Neuronal stem cell (in vitro differentiated cells): Measurements from ENCODE around the gene SCIN.
"Not testable (repeated sequence)": the region's sequence is repeated elsewhere in the genome, so short reads cannot be mapped to it uniquely, and the experiment has no call there.

Experiments
- DNase-seq: peaks from one replicate; pipeline ENCODE4 v3.0.0-alpha.2; 2013; ENCODE audit warnings: low spot score
- H2AFZ ChIP-seq: one replicate; pipeline ENCODE4 v1.6.1; 2013; ENCODE audit warnings: mild to moderate bottlenecking, low read length, inconsistent platforms
- H2AK5ac ChIP-seq: 2 replicates; pipeline ENCODE4 v1.6.1; 2013; ENCODE audit warnings: low read depth, mild to moderate bottlenecking, inconsistent platforms, low read length, moderate library complexity, mixed read lengths
- H2BK120ac ChIP-seq: 2 replicates; pipeline ENCODE4 v1.6.1; 2013; ENCODE audit warnings: low read depth, mild to moderate bottlenecking, inconsistent platforms, low read length, moderate library complexity, mixed read lengths
- H2BK12ac ChIP-seq: one replicate; pipeline ENCODE4 v1.6.1; 2013; ENCODE audit warnings: low read length, inconsistent platforms
- H2BK15ac ChIP-seq: 2 replicates; pipeline ENCODE4 v1.6.1; 2013; ENCODE audit warnings: mild to moderate bottlenecking, low read length, inconsistent platforms, mixed read lengths
- H2BK5ac ChIP-seq: one replicate; pipeline ENCODE4 v1.6.1; 2013; ENCODE audit warnings: inconsistent platforms, mild to moderate bottlenecking, low read length, moderate library complexity
- H3K14ac ChIP-seq: one replicate; pipeline ENCODE4 v1.6.1; 2013; ENCODE audit warnings: low read length, inconsistent platforms
- H3K18ac ChIP-seq: 2 replicates; pipeline ENCODE4 v1.6.1; 2013; ENCODE audit warnings: low read length, inconsistent platforms
- H3K23ac ChIP-seq: 2 replicates; pipeline ENCODE4 v1.6.1; 2013; ENCODE audit warnings: low read depth, mild to moderate bottlenecking, mixed read lengths, low read length, inconsistent platforms; ENCODE audit not compliant: poor library complexity
- H3K27ac ChIP-seq: replicated peaks from 3 replicates; pipeline ENCODE4 v1.5.1; 2013; ENCODE audit warnings: low read length, inconsistent platforms
- H3K27me3 ChIP-seq, 3 experiments: 2 replicates each; pipeline ENCODE4 v1.6.1; 2013; ENCODE audit warnings: low read length in 3 of 3, mild to moderate bottlenecking in 2 of 3, inconsistent platforms in 1 of 3, low read depth in 1 of 3, mixed read lengths in 1 of 3, moderate library complexity in 1 of 3; ENCODE audit not compliant: control insufficient read depth in 3 of 3, insufficient read depth in 3 of 3
- H3K36me3 ChIP-seq, 2 donors: replicated peaks in 1 of 2; 2 replicates each; pipeline ENCODE4 v1.6.1; 2013; ENCODE audit warnings: low read length in 2 of 2; ENCODE audit not compliant: control insufficient read depth in 2 of 2, insufficient read depth in 2 of 2
- H3K4ac ChIP-seq: 2 replicates; pipeline ENCODE4 v1.6.1; 2013; ENCODE audit warnings: inconsistent platforms, mild to moderate bottlenecking, low read length, moderate library complexity
- H3K4me1 ChIP-seq, 2 donors: 1 replicate in 1 of 2; 2 replicates in 1 of 2; pipeline ENCODE4 v1.6.1; 2013; ENCODE audit warnings: low read length in 2 of 2, low read depth in 1 of 2; ENCODE audit not compliant: control insufficient read depth in 2 of 2, insufficient read depth in 1 of 2
- H3K4me2 ChIP-seq: one replicate; pipeline ENCODE4 v1.6.1; 2013; ENCODE audit warnings: mild to moderate bottlenecking, low read length, inconsistent platforms; ENCODE audit not compliant: insufficient read depth, poor library complexity, severe bottlenecking
- H3K4me3 ChIP-seq, 2 donors: 2 replicates each; pipeline ENCODE4 v1.5.1; 2013; ENCODE audit warnings: low read length in 2 of 2, mild to moderate bottlenecking in 2 of 2, inconsistent platforms in 1 of 2, moderate library complexity in 1 of 2
- H3K79me1 ChIP-seq: one replicate; pipeline ENCODE4 v1.6.1; 2013; ENCODE audit warnings: low read depth, mild to moderate bottlenecking, inconsistent platforms, low read length, moderate library complexity
- H3K9ac ChIP-seq: one replicate; pipeline ENCODE4 v1.6.1; 2013; ENCODE audit warnings: mild to moderate bottlenecking, low read depth, low read length, inconsistent platforms; ENCODE audit not compliant: poor library complexity
- H3K9me3 ChIP-seq, 2 donors: replicated peaks in 1 of 2; 2 replicates each; pipeline versions ENCODE3 to v1.6.1; 2013; ENCODE audit warnings: low read length in 2 of 2, mild to moderate bottlenecking in 2 of 2, inconsistent platforms in 1 of 2, low read depth in 1 of 2, mixed read lengths in 1 of 2, moderate library complexity in 1 of 2; ENCODE audit not compliant: control insufficient read depth in 2 of 2, insufficient read depth in 1 of 2
- H4K8ac ChIP-seq: one replicate; pipeline ENCODE4 v1.6.1; 2013; ENCODE audit warnings: low read depth, mild to moderate bottlenecking, inconsistent platforms, low read length, moderate library complexity
- H4K91ac ChIP-seq: one replicate; pipeline ENCODE4 v1.6.1; 2013; ENCODE audit warnings: low read length, low read depth, mild to moderate bottlenecking, inconsistent platforms; ENCODE audit not compliant: poor library complexity
- WGBS, 2 donors: extraction: QIAGEN DNeasy Blood & Tissue Kit; methylation state at CpG; one replicate each; pipeline ENCODE4 v1.1.7; 2013; ENCODE audit warnings: missing lambda C conversion rate in 2 of 2, mixed read lengths in 1 of 2; ENCODE audit not compliant: insufficient read length in 2 of 2, insufficient replicate concordance in 1 of 2; ENCODE audit errors: extremely low coverage in 2 of 2; 5-methylcytosine and 5-hydroxymethylcytosine counted together

Gene SCIN

DNA sequence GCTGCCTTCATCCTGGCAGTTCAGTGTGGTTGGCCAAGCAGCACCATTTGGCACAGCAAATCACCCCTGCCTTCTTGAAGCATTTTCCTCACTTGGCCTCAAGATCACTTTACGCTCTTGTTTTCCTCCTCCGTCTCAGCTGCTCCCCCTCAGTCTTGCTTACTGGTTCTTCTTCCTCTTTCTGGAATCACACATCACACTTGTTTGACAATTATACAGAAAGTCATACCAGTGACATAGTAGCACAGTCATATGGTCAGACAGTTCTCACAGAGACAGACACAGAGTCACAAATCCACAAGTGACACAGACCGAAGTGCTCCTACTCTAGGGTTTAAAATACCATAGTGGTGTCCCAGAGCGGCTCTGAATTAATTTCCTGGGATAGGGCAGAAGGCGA is 73.1 kb downstream of the SCIN start:
- Histone ChIP-seq H2BK120ac (no peak overlapping the region), H2AFZ (peak overlapping the region; percentile 19), H3K14ac (no peak overlapping the region), H2BK15ac (no peak overlapping the region), H3K4ac (no peak overlapping the region), H4K8ac (no peak overlapping the region), H3K18ac (no peak overlapping the region), H3K4me3 (no peak overlapping the region), H3K79me1 (no peaks in the 10 kb centered on the region), H4K91ac (no peak overlapping the region), H2BK5ac (no peak overlapping the region), H3K4me1 (peaks cover 0 to under 1% of the 10 kb centered on the region in 2 donors), H2AK5ac (no peak overlapping the region), H3K23ac (no peak overlapping the region), H3K9ac (peak overlapping the region; percentile 36), H3K27me3 (no peaks in the 10 kb centered on the region), H2BK12ac (no peak overlapping the region), H3K36me3 (no peaks in the 10 kb centered on the region), H3K9me3 (no peaks in the 10 kb centered on the region), H3K27ac (no peak overlapping the region), H3K4me2 (no peak overlapping the region)
- no CpG with 5 or more reads among the region's 5 CpGs for WGBS, 2 donors
- DNase-seq = no peak

- not testable (repeated sequence) for H3K27ac ChIP-seq, H3K4ac ChIP-seq, H2BK12ac ChIP-seq, H3K14ac ChIP-seq, H3K9me3 ChIP-seq, DNase-seq, H4K91ac ChIP-seq, H3K4me1 ChIP-seq, H3K4me3 ChIP-seq, H3K23ac ChIP-seq, H2AFZ ChIP-seq, H3K79me1 ChIP-seq, H4K8ac ChIP-seq, H2BK15ac ChIP-seq, H3K36me3 ChIP-seq, H3K27me3 ChIP-seq, H3K18ac ChIP-seq, H2AK5ac ChIP-seq, H2BK120ac ChIP-seq, H2BK5ac ChIP-seq, H3K9ac ChIP-seq, H3K4me2 ChIP-seq
- no CpG with 5 or more reads among the region's 6 CpGs for WGBS, 2 donors
Observed at GRCh38 chr7:12645212-12645611, 74.7 kb downstream of the SCIN start.

DNA sequence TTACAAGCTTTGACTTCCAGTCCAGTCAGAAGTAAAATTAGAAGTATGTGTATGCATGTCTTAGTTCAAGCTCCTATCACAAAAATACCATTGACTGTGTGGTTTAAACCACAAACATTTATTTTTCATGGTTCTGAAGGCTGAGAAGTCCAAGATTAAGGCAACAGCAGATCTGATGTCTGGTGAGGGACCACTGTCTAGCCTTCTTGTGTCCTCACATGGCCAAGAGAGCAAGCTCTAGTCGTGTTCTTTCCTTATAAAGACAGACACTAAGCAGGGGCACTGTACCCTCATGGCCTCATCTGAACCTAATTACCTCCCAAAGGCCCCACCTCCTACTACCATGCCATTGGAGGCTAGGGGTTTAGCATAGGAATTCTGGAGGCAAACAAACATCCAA is 75.6 kb downstream of the SCIN start:
- H3K18ac ChIP-seq = peak overlapping the region; percentile 48
- no peaks in the 10 kb centered on the region for H3K79me1 ChIP-seq
- no peak overlapping the region for H2AFZ ChIP-seq
- no peak overlapping the region for H3K23ac ChIP-seq
- H2BK12ac ChIP-seq = no peak overlapping the region
- no peak overlapping the region for H2BK120ac ChIP-seq
- H3K14ac ChIP-seq = no peak overlapping the region
- H3K4me1 ChIP-seq = peaks cover 0 to 2% of the 10 kb centered on the region in 2 donors
- no CpG with 5 or more reads among the region's 1 CpG for WGBS, 2 donors
- no peak overlapping the region for H3K4me2 ChIP-seq
- no peaks in the 10 kb centered on the region for H3K9me3 ChIP-seq
- no peak for DNase-seq
- no peak overlapping the region for H2BK5ac ChIP-seq
- no peak overlapping the region for H2BK15ac ChIP-seq
- H4K8ac ChIP-seq = peak overlapping the region; percentile 43
- no peak overlapping the region for H3K4me3 ChIP-seq
- H3K27me3 ChIP-seq = no peaks in the 10 kb centered on the region
- no peak overlapping the region for H3K4ac ChIP-seq
- H3K9ac ChIP-seq = no peak overlapping the region
- H2AK5ac ChIP-seq = no peak overlapping the region
- H3K36me3 ChIP-seq = no peaks in the 10 kb centered on the region
- no peak overlapping the region for H4K91ac ChIP-seq
- H3K27ac ChIP-seq = no peak overlapping the region

DNA sequence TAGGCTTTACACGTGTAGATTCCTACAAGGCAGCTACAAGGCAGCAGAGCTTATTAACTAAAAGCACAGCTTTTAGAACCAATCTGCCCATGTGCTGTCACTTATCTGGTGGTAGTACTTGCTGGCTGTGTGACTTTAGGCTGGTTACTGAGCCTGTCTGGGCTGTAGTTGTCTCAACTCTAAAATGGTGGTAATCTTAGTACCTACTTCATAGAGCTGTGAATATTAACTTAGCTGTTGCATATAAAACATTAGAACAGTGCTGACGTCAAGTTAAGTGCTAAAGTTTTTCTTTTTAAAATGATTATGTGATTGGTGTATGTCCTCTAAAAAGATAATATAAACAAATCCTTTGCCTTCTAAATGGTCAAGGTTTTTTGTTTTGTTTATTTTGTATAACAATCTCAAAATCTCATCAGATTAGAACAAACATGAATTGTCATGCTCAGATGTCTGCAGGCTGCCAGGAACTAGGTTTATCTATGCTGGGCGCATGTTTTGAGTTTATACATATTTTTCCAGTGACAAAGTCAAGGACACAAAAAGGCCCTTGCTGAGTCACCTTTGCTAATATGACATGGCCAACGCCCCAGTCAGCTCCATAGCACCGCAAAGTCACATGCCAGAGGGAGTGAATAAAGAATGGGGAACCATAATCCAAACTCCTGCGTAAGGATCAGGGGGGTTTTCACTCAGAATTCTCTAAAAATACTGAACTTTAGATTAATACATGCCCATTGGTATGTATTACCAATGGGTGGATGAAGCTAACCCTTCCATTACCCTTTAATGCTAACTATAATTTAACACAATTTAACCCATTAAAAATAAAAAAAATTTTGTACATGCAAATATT is 77.1 kb downstream of the SCIN start:
- DNase-seq = no peak

More for the DNA sequence above, 77.1 kb downstream of the SCIN start:
- Histone ChIP-seq H2BK15ac (no peak overlapping the region), H3K23ac (no peak overlapping the region), H3K4me3 (no peak overlapping the region), H2BK120ac (no peak overlapping the region), H3K14ac (no peak overlapping the region), H3K36me3 (no peaks in the 10 kb centered on the region), H3K4me1 (peaks cover 0 to 2% of the 10 kb centered on the region in 2 donors), H3K79me1 (no peaks in the 10 kb centered on the region), H2AK5ac (no peak overlapping the region), H3K4ac (no peak overlapping the region), H4K8ac (no peak overlapping the region), H3K9ac (no peak overlapping the region), H4K91ac (no peak overlapping the region), H3K9me3 (no peaks in the 10 kb centered on the region), H3K27ac (no peak overlapping the region), H3K27me3 (no peaks in the 10 kb centered on the region), H2BK5ac (no peak overlapping the region), H2BK12ac (no peak overlapping the region), H3K4me2 (no peak overlapping the region), H2AFZ (no peak overlapping the region), H3K18ac (no peak overlapping the region)
- WGBS, 2 donors = no CpG with 5 or more reads among the region's 6 CpGs
